ENCODE measurements around the gene UBQLNL.

Gene UBQLNL

DNA sequence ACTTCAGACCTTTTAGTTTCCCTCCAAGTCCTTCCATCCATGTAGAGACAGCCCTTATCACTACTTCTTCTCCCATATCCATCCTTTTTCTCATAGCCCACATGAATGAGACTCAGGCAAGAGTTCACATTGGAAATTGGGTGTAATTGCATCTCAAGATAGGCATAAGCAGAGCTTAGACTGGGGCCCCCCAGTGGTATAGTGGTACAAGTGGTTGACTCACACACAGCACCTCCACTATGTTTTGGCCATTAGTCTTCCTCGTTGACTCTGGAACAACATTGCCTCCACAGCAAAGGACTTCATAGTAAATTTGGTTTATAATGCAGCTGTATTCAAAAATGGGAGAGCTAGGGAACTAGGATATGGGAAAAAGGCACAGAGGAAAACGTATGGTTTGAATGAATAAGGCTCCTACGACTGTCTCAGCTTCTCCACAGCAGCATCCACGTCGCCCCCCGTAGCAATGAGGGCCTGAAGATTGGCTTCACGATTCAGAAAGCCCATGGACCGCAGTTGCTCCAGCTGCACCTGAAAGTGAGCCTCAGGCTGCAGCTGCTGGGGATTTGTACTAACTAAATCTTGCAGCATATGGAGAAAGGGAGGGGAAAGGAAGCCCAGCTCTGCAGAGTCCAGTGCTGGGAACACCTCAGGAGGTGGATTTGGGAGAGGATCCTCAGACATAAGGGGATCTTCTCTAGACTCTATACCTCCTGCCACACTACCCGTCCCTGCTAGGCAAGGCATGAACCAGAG is 9.1 kb downstream of the UBQLNL start:
- DNase-seq: no peak

DNA sequence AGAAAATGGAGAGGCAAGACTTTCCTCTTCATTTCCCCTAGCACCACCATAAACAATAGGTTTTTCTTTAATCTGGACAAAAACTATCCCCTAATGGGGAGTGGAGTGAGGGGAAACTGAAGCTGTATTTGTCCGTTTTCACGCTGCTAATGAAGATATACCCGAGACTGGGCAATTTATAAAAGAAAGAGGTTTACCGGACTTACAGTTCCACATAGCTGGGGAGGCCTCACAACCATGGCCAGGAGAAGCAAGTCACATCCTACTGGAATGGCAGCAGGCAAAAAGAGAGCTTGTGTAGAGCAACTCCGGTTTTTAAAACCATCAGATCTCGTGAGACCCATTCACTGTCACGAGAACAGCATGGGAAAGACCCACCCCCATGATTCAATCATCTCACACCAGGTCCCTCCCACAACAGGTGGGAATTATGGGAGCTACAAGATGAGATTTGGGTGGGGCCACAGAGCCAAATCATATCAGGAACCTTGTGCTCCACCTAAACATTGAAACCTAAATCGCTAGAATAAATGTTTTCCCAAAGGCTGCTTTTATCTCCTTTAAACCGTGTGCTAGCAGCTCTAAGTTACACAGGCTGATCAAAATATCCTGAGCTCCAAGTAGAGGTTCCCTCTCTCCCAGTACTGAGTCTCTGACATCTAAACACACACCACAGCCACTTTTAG is 11.0 kb downstream of the UBQLNL start:
- no peak for DNase-seq

- no peak for DNase-seq
Measured at GRCh38 chr11:5504403-5504921, 12.0 kb downstream of the UBQLNL start.

- no peak for DNase-seq
Measured at GRCh38 chr11:5500393-5500801, 16.1 kb downstream of the UBQLNL start.

- DNase-seq: no peak
Measured at GRCh38 chr11:5499671-5500070, 16.8 kb downstream of the UBQLNL start.

GRCh38 chr11:5489576-5490357 is 26.7 kb downstream of the UBQLNL start:
- DNase-seq: no peak

DNA sequence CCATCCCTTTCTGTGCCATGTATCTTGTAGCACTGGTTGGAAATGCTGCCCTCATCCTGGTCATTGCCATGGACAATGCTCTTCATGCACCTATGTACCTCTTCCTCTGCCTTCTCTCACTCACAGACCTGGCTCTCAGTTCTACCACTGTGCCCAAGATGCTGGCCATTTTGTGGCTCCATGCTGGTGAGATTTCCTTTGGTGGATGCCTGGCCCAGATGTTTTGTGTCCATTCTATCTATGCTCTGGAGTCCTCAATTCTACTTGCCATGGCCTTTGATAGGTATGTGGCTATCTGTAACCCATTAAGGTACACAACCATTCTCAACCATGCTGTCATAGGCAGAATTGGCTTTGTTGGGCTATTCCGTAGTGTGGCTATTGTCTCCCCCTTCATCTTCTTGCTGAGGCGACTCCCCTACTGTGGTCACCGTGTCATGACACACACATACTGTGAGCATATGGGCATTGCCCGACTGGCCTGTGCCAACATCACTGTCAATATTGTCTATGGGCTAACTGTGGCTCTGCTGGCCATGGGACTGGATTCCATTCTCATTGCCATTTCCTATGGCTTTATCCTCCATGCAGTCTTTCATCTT is 27.6 kb downstream of the UBQLNL start:
- no peak for DNase-seq

DNA sequence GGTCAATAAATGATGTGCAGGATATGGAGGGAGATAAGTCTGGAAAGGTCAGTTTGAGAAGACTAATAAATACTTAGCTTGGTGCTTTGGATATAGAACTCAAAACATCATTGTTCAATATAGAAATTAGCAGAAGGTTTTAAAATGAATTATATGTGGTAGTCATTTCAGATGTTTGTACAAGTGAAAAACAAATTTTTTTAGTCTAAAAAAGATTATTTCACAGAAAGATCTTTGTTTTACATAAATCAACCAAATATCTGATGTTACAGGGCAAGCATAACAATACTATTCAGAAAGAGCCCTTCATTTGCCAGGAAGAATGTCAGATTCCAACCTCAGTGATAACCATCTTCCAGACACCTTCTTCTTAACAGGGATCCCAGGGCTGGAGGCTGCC is 28.1 kb downstream of the UBQLNL start, which contains the start of gene OR52D1:
OR52D1 (plus strand) TSS at position 301 of the 400 bp plus-strand sequence; CDS start at position 323, 22 bp downstream.
- DNase-seq: no peak

GRCh38 chr11:5486421-5486820 is 30.1 kb downstream of the UBQLNL start:
- no peak for DNase-seq

DNA sequence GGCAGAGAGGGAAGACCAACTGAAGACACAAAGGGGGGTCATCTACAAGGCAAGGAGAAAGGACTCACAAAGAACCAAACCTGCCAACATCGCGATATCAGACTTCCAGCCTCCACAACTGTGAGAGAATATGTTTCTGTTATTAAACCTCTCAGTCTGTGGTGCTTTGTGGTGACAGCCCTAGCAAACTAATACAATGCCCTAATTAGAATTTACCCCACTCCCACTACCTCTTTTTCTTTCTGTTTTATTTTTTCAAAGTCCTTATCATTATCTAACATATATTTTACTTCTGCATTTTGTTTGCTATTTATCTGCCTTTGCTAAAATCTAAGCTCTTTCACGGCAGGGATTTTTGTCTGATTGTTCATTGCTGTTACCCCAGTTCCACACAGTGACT is 30.5 kb downstream of the UBQLNL start:
- DNase-seq: no peak

DNA sequence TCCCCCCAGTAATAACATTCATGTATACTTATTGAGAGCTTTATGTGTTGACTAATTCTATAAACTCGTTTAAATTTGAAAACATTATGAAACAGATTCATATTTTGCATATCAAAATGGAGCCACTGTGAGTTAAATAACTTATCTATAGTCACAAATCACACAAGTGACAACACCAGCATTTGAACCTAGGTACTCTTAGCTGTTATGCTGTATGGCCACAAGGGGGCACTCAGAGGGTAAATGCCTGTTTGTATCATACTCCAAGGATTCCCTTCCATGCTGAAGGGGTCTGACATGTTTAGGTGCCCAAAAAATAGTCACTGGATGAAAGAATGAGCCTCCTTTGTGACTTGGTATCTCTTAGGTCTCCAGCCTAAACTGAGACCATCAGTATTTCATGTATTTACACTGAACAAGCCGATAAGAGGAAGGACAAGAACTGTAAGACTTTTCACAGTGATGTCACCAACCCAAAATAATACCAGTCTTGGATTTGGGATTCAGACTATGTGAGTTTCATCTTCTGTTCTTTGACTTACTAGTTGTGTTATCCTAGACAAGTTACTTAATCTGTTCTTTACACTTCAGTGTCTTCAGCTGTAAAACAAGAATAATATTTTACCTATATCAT is 40.2 kb downstream of the UBQLNL start:
- no peak for DNase-seq

- DNase-seq: no peak
Measured at GRCh38 chr11:5473921-5474320, 42.6 kb downstream of the UBQLNL start.

- no peak for DNase-seq
Measured at GRCh38 chr11:5467527-5467926, 49.0 kb downstream of the UBQLNL start.
